Activated T-helper 1 cell treated with Interleukin-2 at 50 U/mL for 16 hours (primary cell): ENCODE measurements around the gene SHLD2.
A peak's percentile ranks its signal among the peaks of the same experiment; 100 is the strongest.
"Not testable (repeated sequence)": the region's sequence is repeated elsewhere in the genome, so short reads cannot be mapped to it uniquely, and the experiment has no call there.

Experiments
- DNase-seq: peaks from one replicate; pipeline ENCODE4 v3.0.0-alpha.2; 2020; ENCODE audit warnings: low read depth

Gene SHLD2

GRCh38 chr10:87083576-87084290 lies 11.3 kb upstream of the SHLD2 start:
- not testable (repeated sequence) for DNase-seq

- DNase-seq = not testable (repeated sequence)
Measured at GRCh38 chr10:87084291-87084782, 10.7 kb upstream of the SHLD2 start.

GRCh38 chr10:87085537-87085936 lies 9.5 kb upstream of the SHLD2 start:
- DNase-seq = no peak

- no peak for DNase-seq
Measured at GRCh38 chr10:87089746-87090145, 5.3 kb upstream of the SHLD2 start.

- no peak for DNase-seq
Measured at GRCh38 chr10:87090779-87091178, 4.2 kb upstream of the SHLD2 start.

GRCh38 chr10:87092376-87092860 lies 2.6 kb upstream of the SHLD2 start:
- DNase-seq = no peak

GRCh38 chr10:87092861-87093631 lies 2.0 kb upstream of the SHLD2 start:
- no peak for DNase-seq

GRCh38 chr10:87093632-87094372 lies 1.2 kb upstream of the SHLD2 start:
- DNase-seq = peak; percentile 40

GRCh38 chr10:87095236-87095945 lies 385 bp downstream of the SHLD2 start:
- peak; percentile 68 for DNase-seq

GRCh38 chr10:87101996-87102395 lies 7.0 kb downstream of the SHLD2 start:
- DNase-seq = no peak

- DNase-seq = not testable (repeated sequence)
Measured at GRCh38 chr10:87104727-87105126, 9.7 kb downstream of the SHLD2 start.

GRCh38 chr10:87105446-87106124 lies 10.6 kb downstream of the SHLD2 start:
- DNase-seq = no peak

- DNase-seq = not testable (repeated sequence)
Measured at GRCh38 chr10:87118122-87118521, 23.1 kb downstream of the SHLD2 start.

GRCh38 chr10:87119029-87119428 lies 24.0 kb downstream of the SHLD2 start:
- not testable (repeated sequence) for DNase-seq

GRCh38 chr10:87123351-87123750 lies 28.3 kb downstream of the SHLD2 start:
- DNase-seq = not testable (repeated sequence)

GRCh38 chr10:87127048-87127447 lies 32.0 kb downstream of the SHLD2 start:
- DNase-seq = not testable (repeated sequence)

- not testable (repeated sequence) for DNase-seq
Measured at GRCh38 chr10:87127607-87128156, 32.7 kb downstream of the SHLD2 start.

GRCh38 chr10:87132176-87132575 lies 37.2 kb downstream of the SHLD2 start:
- not testable (repeated sequence) for DNase-seq

GRCh38 chr10:87133936-87134335 lies 38.9 kb downstream of the SHLD2 start:
- not testable (repeated sequence) for DNase-seq

- not testable (repeated sequence) for DNase-seq
Measured at GRCh38 chr10:87134440-87134839, 39.4 kb downstream of the SHLD2 start.

- not testable (repeated sequence) for DNase-seq
Measured at GRCh38 chr10:87137478-87137877, 42.5 kb downstream of the SHLD2 start.
